ENCODE measurements around the gene BBC3. TPM values are rescaled to one million over a fixed set of nuclear protein-coding genes. Genes with fewer than 3 reads are reported as not detected.

BBC3 gene
- total RNA-seq, 1 donor from 2014 or later: 4.7 TPM

- peaks cover 0 to 44% of the 10 kb centered on the region in 2 donors for H3K36me3 ChIP-seq
- no peak overlapping the region for H3K4me3 ChIP-seq
- no peaks in the 10 kb centered on the region for H3K9me3 ChIP-seq
- H3K27ac ChIP-seq: no peak overlapping the region
- no peak for TF ChIP-seq POLR2AphosphoS5 (IDR thresholded peaks at IDR 0.05; ENCODE audit: insufficient read depth in 1 of 2, low read depth in 1 of 2)
- no peak for TF ChIP-seq CTCF (IDR thresholded peaks at IDR 0.05)
- TF ChIP-seq POLR2A (IDR thresholded peaks at IDR 0.05): no peak
- DNase-seq (ENCODE audit: extremely low spot score in 2 of 2): no peak
- intact Hi-C loops (cut with DNase I): loop anchor here (10.0 kb wide), 1 partner anchor 244 kb away; the partner anchor contains the start of gene NAPA
- H3K4me1 ChIP-seq: peaks cover 22% of the 10 kb centered on the region
- no peaks in the 10 kb centered on the region for H3K27me3 ChIP-seq
Observed at GRCh38 chr19:47270408-47270807, 39.4 kb upstream of the BBC3 start.

GRCh38 chr19:47269596-47269995 lies 38.6 kb upstream of the BBC3 start:
- H3K4me3 ChIP-seq: no peak overlapping the region
- H3K36me3 ChIP-seq: peaks cover 0 to 52% of the 10 kb centered on the region in 2 donors
- TF ChIP-seq POLR2AphosphoS5 (IDR thresholded peaks at IDR 0.05; ENCODE audit: insufficient read depth in 1 of 2, low read depth in 1 of 2) (no peak), CTCF (IDR thresholded peaks at IDR 0.05) (no peak)
- intact Hi-C loops (cut with DNase I): no loop called here
- H3K27ac ChIP-seq: no peak overlapping the region
- H3K4me1 ChIP-seq: peaks cover 17% of the 10 kb centered on the region
- no peaks in the 10 kb centered on the region for H3K27me3 ChIP-seq
- DNase-seq (ENCODE audit: extremely low spot score in 2 of 2): no peak
- H3K9me3 ChIP-seq: no peaks in the 10 kb centered on the region

- no peak for TF ChIP-seq POLR2AphosphoS5 (IDR thresholded peaks at IDR 0.05; ENCODE audit: insufficient read depth in 1 of 2, low read depth in 1 of 2)
- no peak for TF ChIP-seq POLR2A (IDR thresholded peaks at IDR 0.05)
- TF ChIP-seq CTCF (IDR thresholded peaks at IDR 0.05): no peak
- H3K27me3 ChIP-seq: no peaks in the 10 kb centered on the region
- intact Hi-C loops (cut with DNase I): no loop called here
Observed at GRCh38 chr19:47268028-47268427, 37.0 kb upstream of the BBC3 start.

GRCh38 chr19:47267350-47267759 lies 36.4 kb upstream of the BBC3 start:
- no peak overlapping the region for H3K4me3 ChIP-seq
- intact Hi-C loops (cut with DNase I): no loop called here
- no peak for DNase-seq (ENCODE audit: extremely low spot score in 2 of 2)
- H3K27me3 ChIP-seq: no peaks in the 10 kb centered on the region
- H3K27ac ChIP-seq: no peak overlapping the region
- peaks cover 9% of the 10 kb centered on the region for H3K4me1 ChIP-seq
- H3K9me3 ChIP-seq: no peaks in the 10 kb centered on the region
- TF ChIP-seq POLR2AphosphoS5 (IDR thresholded peaks at IDR 0.05; ENCODE audit: insufficient read depth in 1 of 2, low read depth in 1 of 2): no peak
- no peak for TF ChIP-seq POLR2A (IDR thresholded peaks at IDR 0.05)
- no peak for TF ChIP-seq CTCF (IDR thresholded peaks at IDR 0.05)
- peaks cover 0 to 64% of the 10 kb centered on the region in 2 donors for H3K36me3 ChIP-seq

More at GRCh38 chr19:47268028-47268427, 37.0 kb upstream of the BBC3 start:
- Histone ChIP-seq H3K36me3 (peaks cover 0 to 61% of the 10 kb centered on the region in 2 donors), H3K4me3 (no peak overlapping the region), H3K4me1 (peaks cover 16% of the 10 kb centered on the region), H3K9me3 (no peaks in the 10 kb centered on the region), H3K27ac (no peak overlapping the region)
- no peak for DNase-seq (ENCODE audit: extremely low spot score in 2 of 2)

- no peak overlapping the region for H3K27ac ChIP-seq
- peaks cover 0 to 68% of the 10 kb centered on the region in 2 donors for H3K36me3 ChIP-seq
- H3K4me3 ChIP-seq: no peak overlapping the region
- H3K9me3 ChIP-seq: no peaks in the 10 kb centered on the region
- H3K4me1 ChIP-seq: peaks cover under 1% of the 10 kb centered on the region
- TF ChIP-seq POLR2A (IDR thresholded peaks at IDR 0.05) (no peak), CTCF (IDR thresholded peaks at IDR 0.05) (no peak), POLR2AphosphoS5 (IDR thresholded peaks at IDR 0.05; ENCODE audit: insufficient read depth in 1 of 2, low read depth in 1 of 2) (no peak)
- intact Hi-C loops (cut with DNase I): no loop called here
- no peaks in the 10 kb centered on the region for H3K27me3 ChIP-seq
- DNase-seq (ENCODE audit: extremely low spot score in 2 of 2): no peak
Observed at GRCh38 chr19:47266401-47266941, 35.5 kb upstream of the BBC3 start.

Data from vagina (tissue), 2 donors.